ENCODE results near the gene UVRAG. TPM values are rescaled to one million over a fixed set of nuclear protein-coding genes. Genes with fewer than 3 reads are reported as not detected.
A peak's percentile ranks its signal among the peaks of the same experiment; 100 is the strongest.

UVRAG gene
- total RNA-seq, 2 donors from 2014 or later: 12.8 to 13.7 TPM

GRCh38 chr11:75768909-75769771, 45.9 kb upstream of the UVRAG start:
- Histone ChIP-seq H3K9me3 (no peaks in the 10 kb centered on the region), H3K27me3 (peaks cover 5% of the 10 kb centered on the region), H3K4me3 (peak overlapping the region; percentile 60), H3K27ac (no peak overlapping the region), H3K36me3 (no peaks in the 10 kb centered on the region), H3K9ac (ENCODE audit: low read depth in 2 of 2, low read length in 2 of 2) (peak overlapping the region; percentile 30 to 62), H3K4me1 (peaks cover 7% of the 10 kb centered on the region)
- no peak for TF ChIP-seq CTCF (IDR thresholded peaks at IDR 0.05)
- DNase-seq: peak; percentile 28
- intact Hi-C loops (cut with DNase I): no loop called here

GRCh38 chr11:75770102-75770501, 44.9 kb upstream of the UVRAG start:
- TF ChIP-seq CTCF (IDR thresholded peaks at IDR 0.05): no peak
- H3K4me3 ChIP-seq: no peak overlapping the region
- no peak for DNase-seq

GRCh38 chr11:75771646-75772410, 43.2 kb upstream of the UVRAG start:
- H3K27me3 ChIP-seq: peaks cover 5% of the 10 kb centered on the region
- no peaks in the 10 kb centered on the region for H3K9me3 ChIP-seq
- no peak for TF ChIP-seq CTCF (IDR thresholded peaks at IDR 0.05)
- no peak overlapping the region for H3K27ac ChIP-seq
- peaks cover 7% of the 10 kb centered on the region for H3K4me1 ChIP-seq
- H3K36me3 ChIP-seq: no peaks in the 10 kb centered on the region
- no peak overlapping the region for H3K9ac ChIP-seq (ENCODE audit: low read depth in 2 of 2, low read length in 2 of 2)
- intact Hi-C loops (cut with DNase I): no loop called here
- no peak overlapping the region for H3K4me3 ChIP-seq
- DNase-seq: no peak

More at GRCh38 chr11:75770102-75770501, 44.9 kb upstream of the UVRAG start:
- Histone ChIP-seq H3K27me3 (peaks cover 5% of the 10 kb centered on the region), H3K27ac (no peak overlapping the region), H3K36me3 (no peaks in the 10 kb centered on the region), H3K4me1 (peaks cover 7% of the 10 kb centered on the region), H3K9me3 (no peaks in the 10 kb centered on the region), H3K9ac (ENCODE audit: low read depth in 2 of 2, low read length in 2 of 2) (no peak overlapping the region)
- intact Hi-C loops (cut with DNase I): no loop called here

- H3K9me3 ChIP-seq: no peaks in the 10 kb centered on the region
- no peak overlapping the region for H3K27ac ChIP-seq
- TF ChIP-seq CTCF (IDR thresholded peaks at IDR 0.05): no peak
- no peak overlapping the region for H3K4me3 ChIP-seq
- peaks cover 3% of the 10 kb centered on the region for H3K27me3 ChIP-seq
- DNase-seq: no peak
- no peak overlapping the region for H3K9ac ChIP-seq (ENCODE audit: low read depth in 2 of 2, low read length in 2 of 2)
- peaks cover 3% of the 10 kb centered on the region for H3K4me1 ChIP-seq
- intact Hi-C loops (cut with DNase I): no loop called here
- no peaks in the 10 kb centered on the region for H3K36me3 ChIP-seq
These were observed 41.2 kb upstream of the UVRAG start for GRCh38 chr11:75773595-75774353.

- Histone ChIP-seq H3K9me3 (no peaks in the 10 kb centered on the region), H3K9ac (ENCODE audit: low read depth in 2 of 2, low read length in 2 of 2) (no peak overlapping the region), H3K4me1 (no peaks in the 10 kb centered on the region), H3K36me3 (no peaks in the 10 kb centered on the region), H3K4me3 (no peak overlapping the region), H3K27ac (no peak overlapping the region), H3K27me3 (no peaks in the 10 kb centered on the region)
- no peak for DNase-seq
- intact Hi-C loops (cut with DNase I): no loop called here
- no peak for TF ChIP-seq CTCF (IDR thresholded peaks at IDR 0.05)
These were observed 40.0 kb upstream of the UVRAG start for GRCh38 chr11:75775056-75775455.
